PFSK-1 (cell line): ENCODE data around the gene LGALS12.

ENCODE experiments used
- FOXP2 ChIP-seq: optimal IDR thresholded peaks from 2 replicates; pipeline ENCODE3; 2011; ENCODE audit warnings: borderline replicate concordance, control low read depth, inconsistent platforms; ENCODE audit not compliant: insufficient read depth; ENCODE audit errors: extremely low read length, extremely low read depth
- POLR2AphosphoS5 ChIP-seq: IDR thresholded peaks from 2 replicates; pipeline ENCODE4 v1.6.1; 2012; ENCODE audit warnings: low read depth, mild to moderate bottlenecking, control low read depth, low read length, moderate library complexity
- SIN3A ChIP-seq: IDR thresholded peaks from 2 replicates; pipeline ENCODE4 v1.6.1; 2012; ENCODE audit warnings: mild to moderate bottlenecking, low read length, moderate library complexity, borderline replicate concordance; ENCODE audit not compliant: insufficient read depth
- TAF1 ChIP-seq: IDR thresholded peaks from 2 replicates; pipeline ENCODE4 v1.6.1; 2012; ENCODE audit warnings: low read length, control low read depth, borderline replicate concordance; ENCODE audit not compliant: insufficient read depth
- TF ChIP-seq, protein P1 (sequence below), 2 experiments: IDR thresholded peaks; 2 replicates each; pipeline versions ENCODE4 v1.6.1 to v1.8.0; 2011 to 2012; ENCODE audit warnings: low read depth in 2 of 2, low read length in 2 of 2, control low read depth in 1 of 2, inconsistent platforms in 1 of 2, mild to moderate bottlenecking in 1 of 2, moderate library complexity in 1 of 2; ENCODE audit not compliant: insufficient read depth in 1 of 2

The LGALS12 gene

GRCh38 chr11:63553759-63554158 is 47.9 kb downstream of the LGALS12 start:
- TF ChIP-seq, protein P1, sequence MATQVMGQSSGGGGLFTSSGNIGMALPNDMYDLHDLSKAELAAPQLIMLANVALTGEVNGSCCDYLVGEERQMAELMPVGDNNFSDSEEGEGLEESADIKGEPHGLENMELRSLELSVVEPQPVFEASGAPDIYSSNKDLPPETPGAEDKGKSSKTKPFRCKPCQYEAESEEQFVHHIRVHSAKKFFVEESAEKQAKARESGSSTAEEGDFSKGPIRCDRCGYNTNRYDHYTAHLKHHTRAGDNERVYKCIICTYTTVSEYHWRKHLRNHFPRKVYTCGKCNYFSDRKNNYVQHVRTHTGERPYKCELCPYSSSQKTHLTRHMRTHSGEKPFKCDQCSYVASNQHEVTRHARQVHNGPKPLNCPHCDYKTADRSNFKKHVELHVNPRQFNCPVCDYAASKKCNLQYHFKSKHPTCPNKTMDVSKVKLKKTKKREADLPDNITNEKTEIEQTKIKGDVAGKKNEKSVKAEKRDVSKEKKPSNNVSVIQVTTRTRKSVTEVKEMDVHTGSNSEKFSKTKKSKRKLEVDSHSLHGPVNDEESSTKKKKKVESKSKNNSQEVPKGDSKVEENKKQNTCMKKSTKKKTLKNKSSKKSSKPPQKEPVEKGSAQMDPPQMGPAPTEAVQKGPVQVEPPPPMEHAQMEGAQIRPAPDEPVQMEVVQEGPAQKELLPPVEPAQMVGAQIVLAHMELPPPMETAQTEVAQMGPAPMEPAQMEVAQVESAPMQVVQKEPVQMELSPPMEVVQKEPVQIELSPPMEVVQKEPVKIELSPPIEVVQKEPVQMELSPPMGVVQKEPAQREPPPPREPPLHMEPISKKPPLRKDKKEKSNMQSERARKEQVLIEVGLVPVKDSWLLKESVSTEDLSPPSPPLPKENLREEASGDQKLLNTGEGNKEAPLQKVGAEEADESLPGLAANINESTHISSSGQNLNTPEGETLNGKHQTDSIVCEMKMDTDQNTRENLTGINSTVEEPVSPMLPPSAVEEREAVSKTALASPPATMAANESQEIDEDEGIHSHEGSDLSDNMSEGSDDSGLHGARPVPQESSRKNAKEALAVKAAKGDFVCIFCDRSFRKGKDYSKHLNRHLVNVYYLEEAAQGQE (IDR thresholded peaks at IDR 0.05; ENCODE audit: insufficient read depth in 1 of 2, low read depth in 2 of 2, low read length in 2 of 2), result no peak
- TF ChIP-seq TAF1, result no peak
- no peak for TF ChIP-seq FOXP2
- TF ChIP-seq SIN3A, result no peak
- TF ChIP-seq POLR2AphosphoS5, result no peak

DNA sequence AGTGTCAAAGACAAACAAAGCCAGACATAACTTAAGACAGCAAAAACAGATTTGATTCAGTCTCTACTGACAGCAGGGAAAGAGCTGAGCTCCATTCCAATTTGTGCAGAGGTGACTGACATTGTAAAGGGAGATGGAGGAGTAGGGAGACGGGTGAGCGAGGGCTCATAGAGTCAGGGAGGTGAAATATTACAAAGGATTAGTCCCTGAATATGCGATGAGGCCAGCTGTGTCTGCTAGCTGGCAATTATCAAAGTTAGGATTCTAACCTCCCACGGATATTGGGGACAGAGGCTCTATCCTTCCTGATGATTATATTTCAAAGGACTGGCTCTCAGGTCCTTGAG is 49.0 kb downstream of the LGALS12 start:
- TF ChIP-seq, protein P1 (IDR thresholded peaks at IDR 0.05; ENCODE audit: insufficient read depth in 1 of 2, low read depth in 2 of 2, low read length in 2 of 2), result no peak
- TF ChIP-seq FOXP2, result no peak
- no peak for TF ChIP-seq SIN3A
- TF ChIP-seq POLR2AphosphoS5, result no peak

DNA sequence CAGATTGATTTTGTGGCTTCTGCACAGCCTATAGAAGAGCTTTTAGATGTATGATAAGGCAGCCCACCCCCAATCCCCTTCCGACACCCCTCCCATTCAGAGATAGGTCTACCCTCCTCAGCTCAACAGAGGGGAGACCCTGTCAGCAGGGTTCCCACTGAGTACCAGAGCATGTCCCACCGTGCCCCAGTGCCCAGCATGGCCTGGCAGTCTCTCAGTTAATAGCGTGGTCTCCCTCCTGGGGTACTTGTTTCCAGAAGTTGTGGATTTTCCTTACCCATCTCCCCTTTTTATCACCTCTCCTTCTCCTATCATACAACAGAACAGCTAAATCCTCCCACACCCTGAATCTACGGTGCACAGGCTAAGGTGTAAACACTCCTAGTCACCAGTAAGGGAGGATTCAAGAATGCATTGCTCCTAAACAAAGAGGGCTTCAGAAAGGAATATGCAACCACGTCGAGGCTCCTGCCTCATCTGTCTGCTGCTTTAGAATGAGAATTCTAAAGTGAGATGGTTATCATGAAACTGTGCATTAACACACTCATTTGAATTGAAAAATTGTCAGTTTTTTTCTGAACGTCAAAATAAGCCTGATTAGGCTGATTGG is 50.6 kb downstream of the LGALS12 start:
- TF ChIP-seq TAF1 (no peak), FOXP2 (no peak), SIN3A (no peak), POLR2AphosphoS5 (no peak)
- TF ChIP-seq, protein P1 (IDR thresholded peaks at IDR 0.05; ENCODE audit: insufficient read depth in 1 of 2, low read depth in 2 of 2, low read length in 2 of 2), result no peak

- TF ChIP-seq, protein P1 (IDR thresholded peaks at IDR 0.05; ENCODE audit: insufficient read depth in 1 of 2, low read depth in 2 of 2, low read length in 2 of 2), result no peak
- TF ChIP-seq SIN3A (no peak), FOXP2 (no peak), TAF1 (no peak), POLR2AphosphoS5 (no peak)
Measured at GRCh38 chr11:63557570-63557969, 51.7 kb downstream of the LGALS12 start.
